PC-9 (cell line): Measurements from ENCODE around the gene ADGRG7. TPM values are rescaled to one million over a fixed set of nuclear protein-coding genes. Genes with fewer than 3 reads are reported as not detected.

Source experiments
- BruUV-seq: library from RNA; stranded (reverse); fragments of 400-500 nt; replicated peaks from 2 replicates; lab custom pipeline; 2021; lab: Mats Ljungman, UMichigan
- CTCF ChIA-PET: fragments of 300-600 bp; sonication (Branson Sonifier 250); formaldehyde crosslinking; loops from one replicate; lab custom pipeline; 2022; ENCODE audit warnings: antibody characterized with exemption; lab: Charles Lee
- POLR2A ChIA-PET: fragments of 300-600 bp; sonication (Branson Sonifier 250); formaldehyde crosslinking; loops from one replicate; lab custom pipeline; 2022; ENCODE audit warnings: antibody characterized with exemption; ENCODE audit not compliant: unreplicated experiment; lab: Charles Lee
- DNase-seq, 2 experiments: peaks; one replicate each; pipeline versions ENCODE4 v3.0.0 to v3.0.0-alpha.2; 2015 to 2022; ENCODE audit warnings: mixed read lengths in 1 of 2
- H2AFZ ChIP-seq: fragments of 200-600 bp; sonication (generic); 2 replicates; pipeline ENCODE4 v1.8.1; 2017; ENCODE audit warnings: antibody characterized with exemption
- H3F3A ChIP-seq: fragments of 200-600 bp; sonication (generic); 2 replicates; pipeline ENCODE4 v1.8.1; 2017; ENCODE audit warnings: antibody characterized with exemption, mild to moderate bottlenecking, low read depth; ENCODE audit not compliant: insufficient read depth
- H3K27ac ChIP-seq: fragments of 200-600 bp; sonication (generic); 2 replicates; pipeline ENCODE4 v1.6.1; 2016; ENCODE audit warnings: mixed run types
- H3K27me3 ChIP-seq: fragments of 200-600 bp; sonication (generic); 2 replicates; pipeline ENCODE4 v1.6.1; 2016; ENCODE audit warnings: low read depth, mixed run types; ENCODE audit not compliant: insufficient read depth
- H3K36me3 ChIP-seq: fragments of 200-600 bp; sonication (generic); 2 replicates; pipeline ENCODE4 v1.6.1; 2016; ENCODE audit warnings: low read depth, mixed run types
- H3K4me1 ChIP-seq: fragments of 200-600 bp; sonication (generic); replicated peaks from 2 replicates; pipeline ENCODE4 v1.6.1; 2016; ENCODE audit warnings: mixed run types; ENCODE audit not compliant: insufficient read depth
- H3K4me2 ChIP-seq: fragments of 200-600 bp; sonication (generic); 2 replicates; pipeline ENCODE4 v1.6.1; 2017; ENCODE audit warnings: mixed run types
- H3K4me3 ChIP-seq: fragments of 200-600 bp; sonication (generic); 2 replicates; pipeline ENCODE4 v1.6.1; 2016; ENCODE audit warnings: mixed run types
- H3K79me2 ChIP-seq: fragments of 200-600 bp; sonication (generic); 2 replicates; pipeline ENCODE4 v1.6.1; 2017; ENCODE audit warnings: low read depth, mixed run types
- H3K9me2 ChIP-seq: fragments of 200-600 bp; sonication (generic); 2 replicates; pipeline ENCODE4 v1.8.1; 2017; ENCODE audit warnings: mild to moderate bottlenecking; ENCODE audit not compliant: insufficient read depth
- H3K9me3 ChIP-seq: fragments of 200-600 bp; sonication (generic); 2 replicates; pipeline ENCODE4 v1.8.1; 2016; ENCODE audit warnings: low read depth; ENCODE audit not compliant: insufficient read depth
- H4K20me1 ChIP-seq: fragments of 200-600 bp; sonication (generic); 2 replicates; pipeline ENCODE4 v1.8.1; 2017; ENCODE audit not compliant: insufficient read depth
- CTCF ChIP-seq: fragments of 200-600 bp; sonication (generic); conservative IDR thresholded peaks from 2 replicates; pipeline ENCODE4 v1.6.1; 2017; ENCODE audit warnings: mixed run types, antibody characterized with exemption, mild to moderate bottlenecking, moderate library complexity
- EZH2 ChIP-seq: fragments of 200-600 bp; sonication (generic); IDR thresholded peaks from 2 replicates; pipeline ENCODE4 v1.8.0; 2017; ENCODE audit warnings: antibody characterized with exemption, low read depth
- intact Hi-C: fragments of 100-400 bp; cut with micrococcal nuclease; formaldehyde crosslinking; loops from one replicate; pipeline ENCODE4 v1.10.0; 2022; ENCODE audit not compliant: unreplicated experiment
- total RNA-seq: library from RNA; stranded (reverse); gene quantifications from 2 replicates; pipeline ENCODE4 v1.2.3, GENCODE V29; 2021

The ADGRG7 gene
- total RNA-seq, 1 experiment from 2014 or later = not detected

GRCh38 chr3:100613721-100614390, 4.5 kb downstream of the ADGRG7 start:
- H3K4me3 ChIP-seq = no peak overlapping the region
- no peak overlapping the region for H3K27ac ChIP-seq
- H3K4me2 ChIP-seq = no peak overlapping the region
- ChIA-PET POLR2A (interaction anchor here (0.6 kb wide), 1 partner anchor 28 kb away, joined by 5 read pairs; no protein-coding TSS in a partner anchor), CTCF (interaction anchor here (0.6 kb wide), 1 partner anchor 151 kb away, joined by 5 read pairs; no protein-coding TSS in a partner anchor)
- no peak for DNase-seq
- H3K27me3 ChIP-seq = no peaks in the 10 kb centered on the region
- intact Hi-C loops = no loop called here
- H3K36me3 ChIP-seq = no peaks in the 10 kb centered on the region
- H3K9me3 ChIP-seq = no peaks in the 10 kb centered on the region
- BruUV-seq = no TSS peak
- H3K4me1 ChIP-seq = no peaks in the 10 kb centered on the region
- H3K9me2 ChIP-seq = 0 out of 2 replicates have a peak, but pooled peaks cover 4% of the 10 kb centered on the region
- H3F3A ChIP-seq = no peaks in the 10 kb centered on the region
- no peaks in the 10 kb centered on the region for H3K79me2 ChIP-seq
- H2AFZ ChIP-seq = no peak overlapping the region
- TF ChIP-seq CTCF (no peak), EZH2 (no peak)
- no peaks in the 10 kb centered on the region for H4K20me1 ChIP-seq

GRCh38 chr3:100614941-100615340, 5.5 kb downstream of the ADGRG7 start:
- H3K4me2 ChIP-seq = no peak overlapping the region
- intact Hi-C loops = no loop called here
- CTCF ChIA-PET = no interaction called here
- TF ChIP-seq CTCF (no peak), EZH2 (no peak)
- H4K20me1 ChIP-seq = no peaks in the 10 kb centered on the region
- no peak for DNase-seq
- no peaks in the 10 kb centered on the region for H3K36me3 ChIP-seq
- no peak overlapping the region for H3K4me3 ChIP-seq
- no peaks in the 10 kb centered on the region for H3K4me1 ChIP-seq
- H3K9me2 ChIP-seq = 0 out of 2 replicates have a peak, but pooled peaks cover 4% of the 10 kb centered on the region
- H3K27me3 ChIP-seq = no peaks in the 10 kb centered on the region
- POLR2A ChIA-PET = interaction anchor here (0.6 kb wide), 1 partner anchor 516 kb away, joined by 3 read pairs; no protein-coding TSS in a partner anchor
- H3F3A ChIP-seq = no peaks in the 10 kb centered on the region
- BruUV-seq = no TSS peak
- no peak overlapping the region for H3K27ac ChIP-seq
- no peak overlapping the region for H2AFZ ChIP-seq
- no peaks in the 10 kb centered on the region for H3K79me2 ChIP-seq
- no peaks in the 10 kb centered on the region for H3K9me3 ChIP-seq

- Histone ChIP-seq H3K79me2 (no peaks in the 10 kb centered on the region), H3K27ac (no peak overlapping the region), H3K4me2 (no peak overlapping the region), H2AFZ (no peak overlapping the region; the same call in 1 of the 2 replicates), H3K9me2 (0 out of 2 replicates have a peak, but pooled peaks cover 4% of the 10 kb centered on the region), H4K20me1 (no peaks in the 10 kb centered on the region), H3K36me3 (no peaks in the 10 kb centered on the region), H3K27me3 (no peaks in the 10 kb centered on the region), H3K4me3 (no peak overlapping the region), H3K4me1 (no peaks in the 10 kb centered on the region), H3F3A (no peaks in the 10 kb centered on the region), H3K9me3 (no peaks in the 10 kb centered on the region)
- DNase-seq = no peak
- BruUV-seq = no TSS peak
- no peak for TF ChIP-seq EZH2
- no peak for TF ChIP-seq CTCF
- intact Hi-C loops = no loop called here
- ChIA-PET CTCF (no interaction called here), POLR2A (no interaction called here)
Measured at GRCh38 chr3:100615684-100616083, 6.3 kb downstream of the ADGRG7 start.
